ENCODE results near the gene ZNF592. TPM values are rescaled to one million over a fixed set of nuclear protein-coding genes. Genes with fewer than 3 reads are reported as not detected.

The ZNF592 gene
- total and polyA plus RNA-seq, 2 of the 13 experiments (the other 11 are each of a cell fraction or from before 2014, with no cell fraction given): 8.2 to 9.8 TPM

GRCh38 chr15:84752195-84752594 is 3.8 kb downstream of the ZNF592 start (continued):
- TF ChIP-seq ETV6 (CRISPR knock-in tag; conservative IDR thresholded peaks at IDR 0.05) (no peak), SRSF4 (IDR thresholded peaks at IDR 0.05; ENCODE audit: low read depth, low read length, poor library complexity, severe bottlenecking) (no peak), PHF21A (CRISPR knock-in tag; IDR thresholded peaks at IDR 0.05) (no peak), ZBTB20 (CRISPR knock-in tag; IDR thresholded peaks at IDR 0.05; ENCODE audit: borderline replicate concordance, low read depth) (peak; percentile 27; the same call in 1 of the 2 replicates), ATRX (CRISPR knock-in tag; IDR thresholded peaks at IDR 0.05; ENCODE audit: borderline replicate concordance) (no peak), RARG (CRISPR knock-in tag; IDR thresholded peaks at IDR 0.05; ENCODE audit: low read depth) (no peak), GATA4 (IDR thresholded peaks at IDR 0.05; ENCODE audit: borderline replicate concordance, low read depth) (no peak), NFE2L2 (IDR thresholded peaks at IDR 0.05; ENCODE audit: low read length) (no peak), CBFB (CRISPR knock-in tag; IDR thresholded peaks at IDR 0.05) (peak; percentile 79), TAF1 (CRISPR knock-in tag; IDR thresholded peaks at IDR 0.05) (peak; percentile 12; the same call in 1 of the 2 replicates), ZNF329 (CRISPR knock-in tag; IDR thresholded peaks at IDR 0.05; ENCODE audit: low read depth) (no peak), TOE1 (CRISPR knock-in tag; IDR thresholded peaks at IDR 0.05) (no peak), ESRRA (CRISPR knock-in tag; IDR thresholded peaks at IDR 0.05; ENCODE audit: low read depth) (no peak), RXRA (CRISPR knock-in tag; IDR thresholded peaks at IDR 0.05) (no peak), PREB (CRISPR knock-in tag; IDR thresholded peaks at IDR 0.05) (no peak), ZNF260 (CRISPR knock-in tag; IDR thresholded peaks at IDR 0.05; ENCODE audit: borderline replicate concordance, low read depth) (no peak), CREM (IDR thresholded peaks at IDR 0.05) (peak; percentile 41; the same call in 1 of the 2 replicates), CREM (CRISPR knock-in tag; IDR thresholded peaks at IDR 0.05) (no peak), UBTF (CRISPR knock-in tag; IDR thresholded peaks at IDR 0.05) (no peak), FOXA3 (CRISPR knock-in tag; IDR thresholded peaks at IDR 0.05) (peak; percentile 63; the same call in 1 of the 2 replicates), ZKSCAN8 (CRISPR knock-in tag; IDR thresholded peaks at IDR 0.05; ENCODE audit: borderline replicate concordance) (peak; percentile 67; the same call in 1 of the 2 replicates), ZNF512B (CRISPR knock-in tag; IDR thresholded peaks at IDR 0.05; ENCODE audit: borderline replicate concordance) (no peak), ZNF672 (CRISPR knock-in tag; IDR thresholded peaks at IDR 0.05) (no peak), ZNF883 (CRISPR knock-in tag; IDR thresholded peaks at IDR 0.05; ENCODE audit: not compliant biosample characterization) (no peak)
